Measurements from ENCODE around the gene GORASP1.
"Not testable (repeated sequence)": the region's sequence is repeated elsewhere in the genome, so short reads cannot be mapped to it uniquely, and the experiment has no call there.

GRCh38 chr3:39061228-39061627 lies 46.2 kb downstream of the GORASP1 start:
- not testable (repeated sequence) for TF ChIP-seq CTCF (conservative IDR thresholded peaks at IDR 0.05 in 1 of 2, IDR thresholded peaks at IDR 0.05 in 1 of 2; ENCODE audit: low read depth in 1 of 2, low read length in 2 of 2); EZH2 (IDR thresholded peaks at IDR 0.05; ENCODE audit: low read length, missing control alignments)

Data from fibroblast of lung (primary cell).